Measurements from ENCODE around the gene IQCK. TPM values are rescaled to one million over a fixed set of nuclear protein-coding genes. Genes with fewer than 3 reads are reported as not detected.

IQCK gene
- polyA plus RNA-seq, 4 donors = 1.1 to 12.6 (median 5.1) TPM

- Histone ChIP-seq H3K4me1 (ENCODE audit: control insufficient read depth in 3 of 3, insufficient read depth in 2 of 3, low read depth in 1 of 3, low read length in 2 of 3) (peaks cover 0 to 18% (median 7%) of the 10 kb centered on the region in 3 donors), H3K36me3 (ENCODE audit: control insufficient read depth in 3 of 3, insufficient read depth in 2 of 3, low read depth in 1 of 3, low read length in 3 of 3) (peaks cover 6 to 73% (median 7%) of the 10 kb centered on the region in 3 donors), H3K27me3 (ENCODE audit: control insufficient read depth in 3 of 3, insufficient read depth in 3 of 3, low read length in 3 of 3) (no peaks in the 10 kb centered on the region), H3K9me3 (ENCODE audit: control insufficient read depth in 2 of 2, insufficient read depth in 1 of 2, low read depth in 1 of 2, low read length in 1 of 2) (no peaks in the 10 kb centered on the region), H3K27ac (ENCODE audit: low read depth in 1 of 3, low read length in 2 of 3) (peak overlapping the region in 2 of 3 donors; percentile 26 to 36), H3K4me3 (ENCODE audit: low read depth in 1 of 3, low read length in 3 of 3) (no peak overlapping the region)
- no peak for DNase-seq
- no peak for FAIRE-seq
- 75 to 86% (median 76%) methylated on average over 18 of the region's 18 CpGs for WGBS, 3 donors
These were observed 13.5 kb upstream of the IQCK start for GRCh38 chr16:19704321-19705145.

- 94 to 97% (median 95%) methylated on average over 8 of the region's 8 CpGs for WGBS, 3 donors
- Histone ChIP-seq H3K36me3 (ENCODE audit: control insufficient read depth in 3 of 3, insufficient read depth in 2 of 3, low read depth in 1 of 3, low read length in 3 of 3) (peaks cover 6 to 75% (median 7%) of the 10 kb centered on the region in 3 donors), H3K27me3 (ENCODE audit: control insufficient read depth in 3 of 3, insufficient read depth in 3 of 3, low read length in 3 of 3) (no peaks in the 10 kb centered on the region), H3K4me1 (ENCODE audit: control insufficient read depth in 3 of 3, insufficient read depth in 2 of 3, low read depth in 1 of 3, low read length in 2 of 3) (peaks cover 0 to 12% (median 2%) of the 10 kb centered on the region in 3 donors), H3K9me3 (ENCODE audit: control insufficient read depth in 2 of 2, insufficient read depth in 1 of 2, low read depth in 1 of 2, low read length in 1 of 2) (no peaks in the 10 kb centered on the region), H3K27ac (ENCODE audit: low read depth in 1 of 3, low read length in 2 of 3) (peak overlapping the region in 1 of 3 donors; percentile 36), H3K4me3 (ENCODE audit: low read depth in 1 of 3, low read length in 3 of 3) (no peak overlapping the region)
- no peak for DNase-seq
- no peak for FAIRE-seq
These were observed 12.9 kb upstream of the IQCK start for GRCh38 chr16:19705146-19705501.

- H3K27me3 ChIP-seq (ENCODE audit: control insufficient read depth in 3 of 3, insufficient read depth in 3 of 3, low read length in 3 of 3) = no peaks in the 10 kb centered on the region
- H3K4me3 ChIP-seq (ENCODE audit: low read depth in 1 of 3, low read length in 3 of 3) = no peak overlapping the region
- H3K9me3 ChIP-seq (ENCODE audit: control insufficient read depth in 2 of 2, insufficient read depth in 1 of 2, low read depth in 1 of 2, low read length in 1 of 2) = no peaks in the 10 kb centered on the region
- H3K27ac ChIP-seq (ENCODE audit: low read depth in 1 of 3, low read length in 2 of 3) = peak overlapping the region in 1 of 3 donors; percentile 24
- WGBS, 3 donors = 85 to 92% (median 86%) methylated on average over 5 of the region's 5 CpGs
- H3K4me1 ChIP-seq (ENCODE audit: control insufficient read depth in 3 of 3, insufficient read depth in 2 of 3, low read depth in 1 of 3, low read length in 2 of 3) = peaks cover 0 to 5% (median 0%) of the 10 kb centered on the region in 3 donors
- DNase-seq (no peak), FAIRE-seq (no peak)
- peaks cover 4 to 82% (median 7%) of the 10 kb centered on the region in 3 donors for H3K36me3 ChIP-seq (ENCODE audit: control insufficient read depth in 3 of 3, insufficient read depth in 2 of 3, low read depth in 1 of 3, low read length in 3 of 3)
These were observed 12.2 kb upstream of the IQCK start for GRCh38 chr16:19705843-19706242.

- no peaks in the 10 kb centered on the region for H3K27me3 ChIP-seq (ENCODE audit: control insufficient read depth in 3 of 3, insufficient read depth in 3 of 3, low read length in 3 of 3)
- H3K4me3 ChIP-seq (ENCODE audit: low read depth in 1 of 3, low read length in 3 of 3) = no peak overlapping the region
- no peak for FAIRE-seq
- no peak for DNase-seq
- no peak overlapping the region for H3K27ac ChIP-seq (ENCODE audit: low read depth in 1 of 3, low read length in 2 of 3)
- peaks cover 3 to 89% (median 7%) of the 10 kb centered on the region in 3 donors for H3K36me3 ChIP-seq (ENCODE audit: control insufficient read depth in 3 of 3, insufficient read depth in 2 of 3, low read depth in 1 of 3, low read length in 3 of 3)
- H3K4me1 ChIP-seq (ENCODE audit: control insufficient read depth in 3 of 3, insufficient read depth in 2 of 3, low read depth in 1 of 3, low read length in 2 of 3) = peaks cover 0 to 12% (median 0%) of the 10 kb centered on the region in 3 donors
- H3K9me3 ChIP-seq (ENCODE audit: control insufficient read depth in 2 of 2, insufficient read depth in 1 of 2, low read depth in 1 of 2, low read length in 1 of 2) = no peaks in the 10 kb centered on the region
- WGBS, 3 donors = 95 to 98% (median 96%) methylated on average over 15 of the region's 15 CpGs
These were observed 11.2 kb upstream of the IQCK start for GRCh38 chr16:19706846-19707245.

- Histone ChIP-seq H3K4me1 (ENCODE audit: control insufficient read depth in 3 of 3, insufficient read depth in 2 of 3, low read depth in 1 of 3, low read length in 2 of 3) (peaks cover 0 to 12% (median 0%) of the 10 kb centered on the region in 3 donors), H3K4me3 (ENCODE audit: low read depth in 1 of 3, low read length in 3 of 3) (no peak overlapping the region), H3K9me3 (ENCODE audit: control insufficient read depth in 2 of 2, insufficient read depth in 1 of 2, low read depth in 1 of 2, low read length in 1 of 2) (no peaks in the 10 kb centered on the region), H3K27ac (ENCODE audit: low read depth in 1 of 3, low read length in 2 of 3) (no peak overlapping the region), H3K27me3 (ENCODE audit: control insufficient read depth in 3 of 3, insufficient read depth in 3 of 3, low read length in 3 of 3) (no peaks in the 10 kb centered on the region), H3K36me3 (ENCODE audit: control insufficient read depth in 3 of 3, insufficient read depth in 2 of 3, low read depth in 1 of 3, low read length in 3 of 3) (peaks cover 0 to 89% (median 7%) of the 10 kb centered on the region in 3 donors)
- DNase-seq (no peak), FAIRE-seq (no peak)
- 70 to 88% (median 82%) methylated on average over 20 to 22 of the region's 22 CpGs for WGBS, 3 donors
These were observed 10.3 kb upstream of the IQCK start for GRCh38 chr16:19707569-19708295.

GRCh38 chr16:19708296-19709205 is 9.5 kb upstream of the IQCK start:
- no peaks in the 10 kb centered on the region for H3K9me3 ChIP-seq (ENCODE audit: control insufficient read depth in 2 of 2, insufficient read depth in 1 of 2, low read depth in 1 of 2, low read length in 1 of 2)
- H3K27ac ChIP-seq (ENCODE audit: low read depth in 1 of 3, low read length in 2 of 3) = no peak overlapping the region
- no peak overlapping the region for H3K4me3 ChIP-seq (ENCODE audit: low read depth in 1 of 3, low read length in 3 of 3)
- H3K4me1 ChIP-seq (ENCODE audit: control insufficient read depth in 3 of 3, insufficient read depth in 2 of 3, low read depth in 1 of 3, low read length in 2 of 3) = peaks cover 0 to 12% (median 0%) of the 10 kb centered on the region in 3 donors
- WGBS, 3 donors = 80 to 90% (median 81%) methylated on average over 18 of the region's 18 CpGs
- DNase-seq = no peak
- FAIRE-seq = no peak
- H3K27me3 ChIP-seq (ENCODE audit: control insufficient read depth in 3 of 3, insufficient read depth in 3 of 3, low read length in 3 of 3) = no peaks in the 10 kb centered on the region
- H3K36me3 ChIP-seq (ENCODE audit: control insufficient read depth in 3 of 3, insufficient read depth in 2 of 3, low read depth in 1 of 3, low read length in 3 of 3) = peaks cover 0 to 88% (median 7%) of the 10 kb centered on the region in 3 donors

GRCh38 chr16:19709381-19710136 is 8.5 kb upstream of the IQCK start:
- no peak overlapping the region for H3K4me3 ChIP-seq (ENCODE audit: low read depth in 1 of 3, low read length in 3 of 3)
- WGBS, 3 donors = 94 to 97% (median 96%) methylated on average over 22 of the region's 22 CpGs
- no peak overlapping the region for H3K27ac ChIP-seq (ENCODE audit: low read depth in 1 of 3, low read length in 2 of 3)
- H3K27me3 ChIP-seq (ENCODE audit: control insufficient read depth in 3 of 3, insufficient read depth in 3 of 3, low read length in 3 of 3) = no peaks in the 10 kb centered on the region
- peaks cover 7 to 85% (median 8%) of the 10 kb centered on the region in 3 donors for H3K36me3 ChIP-seq (ENCODE audit: control insufficient read depth in 3 of 3, insufficient read depth in 2 of 3, low read depth in 1 of 3, low read length in 3 of 3)
- H3K4me1 ChIP-seq (ENCODE audit: control insufficient read depth in 3 of 3, insufficient read depth in 2 of 3, low read depth in 1 of 3, low read length in 2 of 3) = peaks cover 0 to 12% (median 0%) of the 10 kb centered on the region in 3 donors
- H3K9me3 ChIP-seq (ENCODE audit: control insufficient read depth in 2 of 2, insufficient read depth in 1 of 2, low read depth in 1 of 2, low read length in 1 of 2) = no peaks in the 10 kb centered on the region
- DNase-seq = no peak
- no peak for FAIRE-seq

All from small intestine (tissue), 7 donors.